ENCODE data around the gene MTIF3. TPM values are rescaled to one million over a fixed set of nuclear protein-coding genes. Genes with fewer than 3 reads are reported as not detected.

Gene MTIF3
- total and polyA plus RNA-seq, 12 donors, result 51.9 to 181 (median 82.2) TPM

- no peaks in the 10 kb centered on the region for H3K9me3 ChIP-seq (replicated peaks in 1 of 3)
- WGBS, 4 donors, result 78 to 83% (median 80%) methylated on average over 5 of the region's 5 CpGs
These were observed 19.9 kb upstream of the MTIF3 start for GRCh38 chr13:27470075-27470820.

GRCh38 chr13:27466513-27466912, 16.1 kb upstream of the MTIF3 start:
- intact Hi-C loops (cut with DNase I), result no loop called here
- no peak for TF ChIP-seq POLR2A (IDR thresholded peaks at IDR 0.05)
- TF ChIP-seq CTCF (IDR thresholded peaks at IDR 0.05), result no peak
- H3K27ac ChIP-seq, result no peak overlapping the region
- no peaks in the 10 kb centered on the region for H3K9me3 ChIP-seq (replicated peaks in 1 of 3)
- 15 to 44% (median 30%) methylated on average over 3 of the region's 3 CpGs for WGBS, 4 donors
- H3K27me3 ChIP-seq, result no peaks in the 10 kb centered on the region
- DNase-seq, result no peak
- H3K4me3 ChIP-seq, result no peak overlapping the region
- H3K36me3 ChIP-seq (replicated peaks in 1 of 2), result no peaks in the 10 kb centered on the region
- H3K4me1 ChIP-seq (replicated peaks in 1 of 2), result no peaks in the 10 kb centered on the region

More at GRCh38 chr13:27470075-27470820, 19.9 kb upstream of the MTIF3 start:
- H3K4me3 ChIP-seq, result no peak overlapping the region
- intact Hi-C loops (cut with DNase I), result no loop called here
- no peak for TF ChIP-seq POLR2A (IDR thresholded peaks at IDR 0.05)
- no peak for TF ChIP-seq CTCF (IDR thresholded peaks at IDR 0.05)
- no peaks in the 10 kb centered on the region for H3K27me3 ChIP-seq
- DNase-seq, result no peak
- no peak overlapping the region for H3K27ac ChIP-seq
- H3K36me3 ChIP-seq (replicated peaks in 1 of 2), result no peaks in the 10 kb centered on the region
- H3K4me1 ChIP-seq (replicated peaks in 1 of 2), result no peaks in the 10 kb centered on the region

- no peak overlapping the region for H3K27ac ChIP-seq
- 76 to 89% (median 84%) methylated on average over 1 to 5 of the region's 5 CpGs for WGBS, 4 donors
- no peaks in the 10 kb centered on the region for H3K36me3 ChIP-seq (replicated peaks in 1 of 2)
- DNase-seq, result no peak
- no peaks in the 10 kb centered on the region for H3K9me3 ChIP-seq (replicated peaks in 1 of 3)
- no peak overlapping the region for H3K4me3 ChIP-seq
- TF ChIP-seq CTCF (IDR thresholded peaks at IDR 0.05) (no peak), POLR2A (IDR thresholded peaks at IDR 0.05) (no peak)
- no peaks in the 10 kb centered on the region for H3K4me1 ChIP-seq (replicated peaks in 1 of 2)
- no peaks in the 10 kb centered on the region for H3K27me3 ChIP-seq
- intact Hi-C loops (cut with DNase I), result no loop called here
These were observed 15.2 kb upstream of the MTIF3 start for GRCh38 chr13:27465611-27466010.

- Histone ChIP-seq H3K36me3 (replicated peaks in 1 of 2) (no peaks in the 10 kb centered on the region), H3K27me3 (no peaks in the 10 kb centered on the region), H3K27ac (no peak overlapping the region), H3K4me1 (replicated peaks in 1 of 2) (no peaks in the 10 kb centered on the region), H3K9me3 (replicated peaks in 1 of 3) (no peaks in the 10 kb centered on the region), H3K4me3 (no peak overlapping the region)
- WGBS, 4 donors, result 68 to 73% (median 70%) methylated on average over 1 to 6 of the region's 6 CpGs
- intact Hi-C loops (cut with DNase I), result no loop called here
- no peak for TF ChIP-seq POLR2A (IDR thresholded peaks at IDR 0.05)
- TF ChIP-seq CTCF (IDR thresholded peaks at IDR 0.05), result no peak
- no peak for DNase-seq
These were observed 13.1 kb upstream of the MTIF3 start for GRCh38 chr13:27463500-27463899.

All from adrenal gland (tissue), 12 donors.